ENCODE results near the gene RAB5IF. TPM values are rescaled to one million over a fixed set of nuclear protein-coding genes. Genes with fewer than 3 reads are reported as not detected.
A peak's percentile ranks its signal among the peaks of the same experiment; 100 is the strongest.

Gene RAB5IF
- total RNA-seq, 2 experiments from 2014 or later: 62.6 to 74.8 TPM

DNA sequence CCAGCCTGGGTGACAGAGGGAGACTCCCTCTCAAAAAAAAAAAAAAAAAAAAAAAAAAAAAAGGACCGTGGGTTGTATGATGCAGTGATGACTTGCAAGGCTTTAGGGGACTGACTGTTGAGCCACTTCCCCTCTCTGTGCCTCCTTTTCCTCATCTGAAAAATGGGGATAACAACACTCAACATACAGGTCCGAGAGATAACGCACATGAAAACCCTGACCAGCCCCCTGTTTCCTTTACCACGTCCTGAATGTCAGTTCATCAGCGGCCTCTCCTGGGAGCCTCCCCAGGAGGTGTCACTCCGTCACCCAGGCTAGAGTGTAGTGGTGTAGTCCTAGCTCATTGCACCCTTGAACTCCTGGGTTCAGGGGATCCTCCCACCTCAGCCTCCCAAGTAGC is 36.6 kb downstream of the RAB5IF start:
- intact Hi-C loops (cut with DNase I, micrococcal nuclease): no loop called here
- no peaks in the 10 kb centered on the region for H3K27me3 Mint-ChIP-seq
- H3K4me3 Mint-ChIP-seq: peak overlapping the region; percentile 76
- H3K4me1 ChIP-seq (ENCODE audit: insufficient read depth, low read length): peaks cover 60% of the 10 kb centered on the region
- DNase-seq (peak in 1 of 14 experiments; percentile 10), ATAC-seq (ENCODE audit: poor library complexity) (no peak)
- ChIA-PET POLR2A (interaction anchor here (0.6 kb wide), 1 partner anchor 1665 kb away, joined by 3 read pairs; no protein-coding TSS in a partner anchor), CTCF (interaction anchor here (1.4 kb wide), 1 partner anchor 23 kb away, joined by 3 read pairs; no protein-coding TSS in a partner anchor)
- TF ChIP-seq, protein P1, sequence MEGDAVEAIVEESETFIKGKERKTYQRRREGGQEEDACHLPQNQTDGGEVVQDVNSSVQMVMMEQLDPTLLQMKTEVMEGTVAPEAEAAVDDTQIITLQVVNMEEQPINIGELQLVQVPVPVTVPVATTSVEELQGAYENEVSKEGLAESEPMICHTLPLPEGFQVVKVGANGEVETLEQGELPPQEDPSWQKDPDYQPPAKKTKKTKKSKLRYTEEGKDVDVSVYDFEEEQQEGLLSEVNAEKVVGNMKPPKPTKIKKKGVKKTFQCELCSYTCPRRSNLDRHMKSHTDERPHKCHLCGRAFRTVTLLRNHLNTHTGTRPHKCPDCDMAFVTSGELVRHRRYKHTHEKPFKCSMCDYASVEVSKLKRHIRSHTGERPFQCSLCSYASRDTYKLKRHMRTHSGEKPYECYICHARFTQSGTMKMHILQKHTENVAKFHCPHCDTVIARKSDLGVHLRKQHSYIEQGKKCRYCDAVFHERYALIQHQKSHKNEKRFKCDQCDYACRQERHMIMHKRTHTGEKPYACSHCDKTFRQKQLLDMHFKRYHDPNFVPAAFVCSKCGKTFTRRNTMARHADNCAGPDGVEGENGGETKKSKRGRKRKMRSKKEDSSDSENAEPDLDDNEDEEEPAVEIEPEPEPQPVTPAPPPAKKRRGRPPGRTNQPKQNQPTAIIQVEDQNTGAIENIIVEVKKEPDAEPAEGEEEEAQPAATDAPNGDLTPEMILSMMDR (IDR thresholded peaks at IDR 0.05): no peak
- no peaks in the 10 kb centered on the region for H3K27me3 ChIP-seq (ENCODE audit: control insufficient read depth in 1 of 2, insufficient read depth in 2 of 2, low read length in 2 of 2)
- H3K27ac ChIP-seq (ENCODE audit: low read depth in 1 of 2, low read length in 2 of 2): no peak overlapping the region
- peaks cover 72% of the 10 kb centered on the region for H3K36me3 Mint-ChIP-seq (ENCODE audit: low read depth)
- H3K4me3 ChIP-seq (ENCODE audit: low read length): no peak overlapping the region
- H3K9me3 ChIP-seq (ENCODE audit: control insufficient read depth in 1 of 2, insufficient read depth in 1 of 2, low read length in 2 of 2): no peaks in the 10 kb centered on the region
- H3K36me3 ChIP-seq (ENCODE audit: insufficient read depth, low read length): peaks cover 37% of the 10 kb centered on the region
- peaks cover 57% of the 10 kb centered on the region for H3K4me1 Mint-ChIP-seq (ENCODE audit: low read depth)
- H3K27ac Mint-ChIP-seq: peak overlapping the region; percentile 83
- no peaks in the 10 kb centered on the region for H3K9me3 Mint-ChIP-seq

DNA sequence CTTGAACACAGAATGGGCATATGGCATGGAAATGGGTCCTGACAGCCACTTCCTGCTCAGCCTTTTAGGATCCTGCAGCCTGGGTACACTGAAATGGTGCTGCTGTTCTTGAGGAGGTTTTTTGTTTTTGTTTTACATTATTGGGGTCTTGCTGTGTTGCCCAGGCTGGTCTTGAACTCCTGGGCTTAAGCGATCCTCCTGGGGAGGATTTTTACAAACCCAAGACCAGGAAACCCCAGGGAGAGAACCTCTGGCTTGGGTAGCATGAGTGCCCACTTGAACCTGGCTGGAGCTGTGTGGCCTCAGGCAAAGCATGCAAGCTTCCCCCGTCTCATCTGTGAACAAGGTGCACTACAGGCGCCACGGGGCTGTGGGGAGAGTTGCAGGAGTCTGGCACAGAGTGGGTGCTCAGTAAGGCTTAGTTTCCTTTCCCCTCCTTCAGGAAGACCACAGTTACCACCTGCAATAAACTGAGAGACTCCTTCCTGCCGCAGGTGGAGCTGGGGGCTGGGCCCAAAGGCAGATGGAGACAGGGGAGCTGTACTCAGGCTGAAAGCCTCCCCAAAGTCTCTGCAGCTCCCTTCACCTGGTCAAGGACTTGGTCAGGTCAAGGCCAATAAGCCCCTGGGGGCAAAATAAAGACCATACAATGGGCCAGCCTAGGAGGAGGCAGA is 38.6 kb downstream of the RAB5IF start:
- Mint-ChIP-seq H3K4me1 (ENCODE audit: low read depth) (peaks cover 64% of the 10 kb centered on the region), H3K9me3 (no peaks in the 10 kb centered on the region), H3K4me3 (peak overlapping the region; percentile 98), H3K36me3 (ENCODE audit: low read depth) (peaks cover 54% of the 10 kb centered on the region), H3K27me3 (no peaks in the 10 kb centered on the region), H3K27ac (peak overlapping the region; percentile 97)
- ATAC-seq (ENCODE audit: poor library complexity) (peak; percentile 79), DNase-seq (peak; percentile 24 to 87 (median 54))
- H3K27ac ChIP-seq (ENCODE audit: low read depth in 1 of 2, low read length in 2 of 2): peak overlapping the region; percentile 30 to 69
- H3K4me3 ChIP-seq (ENCODE audit: low read length): peak overlapping the region; percentile 79
- no peaks in the 10 kb centered on the region for H3K9me3 ChIP-seq (ENCODE audit: control insufficient read depth in 1 of 2, insufficient read depth in 1 of 2, low read length in 2 of 2)
- peaks cover 23% of the 10 kb centered on the region for H3K36me3 ChIP-seq (ENCODE audit: insufficient read depth, low read length)
- TF ChIP-seq, protein P1 (IDR thresholded peaks at IDR 0.05): no peak
- intact Hi-C loops (cut with DNase I, micrococcal nuclease): loop anchor here (1.0 to 2.0 kb wide), 4 partner anchors 13 to 39 kb away; partner anchors contain the start of gene RAB5IF (in 1 of the 2)
- ChIA-PET POLR2A (interaction anchor here (0.6 to 4.2 kb wide), 12 partner anchors 10 to 102 kb away, joined by 3 to 38 read pairs (median 3); partner anchors contain the start of genes NDRG3, RAB5IF and TGIF2), CTCF (interaction anchor here (0.6 to 2.8 kb wide), 2 partner anchors 32 to 38 kb away, joined by 3 to 15 read pairs; partner anchors contain the start of gene RAB5IF)
- peaks cover 59% of the 10 kb centered on the region for H3K4me1 ChIP-seq (ENCODE audit: insufficient read depth, low read length)
- H3K27me3 ChIP-seq (ENCODE audit: control insufficient read depth in 1 of 2, insufficient read depth in 2 of 2, low read length in 2 of 2): no peaks in the 10 kb centered on the region

DNA sequence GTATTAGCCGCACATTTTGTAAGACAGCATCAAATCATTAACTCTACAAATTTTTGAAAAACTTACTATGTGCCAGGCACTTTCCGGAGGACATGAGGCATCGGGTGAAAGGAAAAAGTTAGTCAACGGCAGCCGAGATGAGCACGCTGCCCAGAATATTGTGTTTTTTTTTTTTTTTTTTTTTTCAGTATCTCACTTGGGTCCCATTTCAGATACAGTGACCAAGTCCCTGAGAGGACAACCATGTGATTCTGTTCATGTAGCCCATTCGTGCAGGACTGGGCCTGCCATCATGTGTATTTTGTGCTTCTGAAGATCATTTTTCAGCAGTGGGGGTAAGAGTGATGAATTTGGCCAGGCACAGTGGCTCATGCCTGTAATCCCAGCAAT is 39.1 kb downstream of the RAB5IF start:
- H3K4me1 ChIP-seq (ENCODE audit: insufficient read depth, low read length): peaks cover 59% of the 10 kb centered on the region
- POLR2A ChIA-PET: interaction anchor here (0.6 to 4.2 kb wide), 14 partner anchors 8 to 110 kb away, joined by 3 to 38 read pairs (median 3); partner anchors contain the start of genes NDRG3, RAB5IF and TGIF2
- TF ChIP-seq, protein P1 (IDR thresholded peaks at IDR 0.05): no peak
- CTCF ChIA-PET: interaction anchor here (0.6 to 2.8 kb wide), 2 partner anchors 32 to 39 kb away, joined by 3 to 15 read pairs; partner anchors contain the start of gene RAB5IF
- Mint-ChIP-seq H3K27me3 (no peaks in the 10 kb centered on the region), H3K27ac (peak overlapping the region; percentile 97), H3K9me3 (no peaks in the 10 kb centered on the region), H3K4me3 (peak overlapping the region; percentile 98), H3K36me3 (ENCODE audit: low read depth) (peaks cover 49% of the 10 kb centered on the region), H3K4me1 (ENCODE audit: low read depth) (peaks cover 64% of the 10 kb centered on the region)
- no peaks in the 10 kb centered on the region for H3K27me3 ChIP-seq (ENCODE audit: control insufficient read depth in 1 of 2, insufficient read depth in 2 of 2, low read length in 2 of 2)
- no peaks in the 10 kb centered on the region for H3K9me3 ChIP-seq (ENCODE audit: control insufficient read depth in 1 of 2, insufficient read depth in 1 of 2, low read length in 2 of 2)
- ATAC-seq (ENCODE audit: poor library complexity) (peak; percentile 18), DNase-seq (peak in 3 of 14 experiments; percentile 36 to 47 (median 44))
- H3K27ac ChIP-seq (ENCODE audit: low read depth in 1 of 2, low read length in 2 of 2): peak overlapping the region; percentile 64 to 69
- H3K36me3 ChIP-seq (ENCODE audit: insufficient read depth, low read length): peaks cover 18% of the 10 kb centered on the region
- intact Hi-C loops (cut with DNase I, micrococcal nuclease): loop anchor here (1.0 to 2.0 kb wide), 4 partner anchors 14 to 40 kb away; partner anchors contain the start of gene RAB5IF (in 1 of the 2)
- H3K4me3 ChIP-seq (ENCODE audit: low read length): peak overlapping the region; percentile 79
